Muscle of leg (tissue), 11 donors: ENCODE data around the gene TMPRSS7. TPM values are rescaled to one million over a fixed set of nuclear protein-coding genes. Genes with fewer than 3 reads are reported as not detected.
A peak's percentile ranks its signal among the peaks of the same experiment; 100 is the strongest.

Experiments
- DNase-seq: peaks from one replicate; pipeline ENCODE4 v3.0.0; 2013
- H3K27ac ChIP-seq: one replicate; pipeline ENCODE4 v1.5.1; 2013; ENCODE audit warnings: mild to moderate bottlenecking, low read length, control low read depth
- H3K27me3 ChIP-seq: one replicate; pipeline ENCODE4 v1.6.1; 2013; ENCODE audit warnings: low read length; ENCODE audit not compliant: control insufficient read depth, insufficient read depth
- H3K36me3 ChIP-seq: one replicate; pipeline ENCODE4 v1.6.1; 2013; ENCODE audit warnings: low read length; ENCODE audit not compliant: control insufficient read depth, insufficient read depth
- H3K4me1 ChIP-seq: one replicate; pipeline ENCODE4 v1.6.1; 2013; ENCODE audit warnings: low read length; ENCODE audit not compliant: control insufficient read depth, insufficient read depth
- H3K4me3 ChIP-seq: one replicate; pipeline ENCODE4 v1.5.1; 2013; ENCODE audit warnings: low read length, control low read depth
- H3K9me3 ChIP-seq: replicated peaks from 2 replicates; pipeline ENCODE4 v1.6.1; 2013; ENCODE audit warnings: low read depth, low read length; ENCODE audit not compliant: control insufficient read depth
- WGBS: methylation state at CpG from one replicate; pipeline ENCODE4 v1.1.5; 2013; ENCODE audit warnings: missing lambda C conversion rate; ENCODE audit not compliant: insufficient coverage; 5-methylcytosine and 5-hydroxymethylcytosine counted together
- polyA plus RNA-seq, 8 donors: library from polyadenylated mRNA; unstranded; fragments of 120-200 nt; gene quantifications; one replicate each; pipeline versions ENCODE4 v1.2.1 to v1.2.3, GENCODE V29; 2013; ENCODE audit warnings: inconsistent platforms in 1 of 8, low replicate concordance in 1 of 8; ENCODE audit not compliant: insufficient read length in 8 of 8, insufficient read depth in 1 of 8
- total RNA-seq: library from RNA; stranded (reverse); fragments of 120-200 nt; gene quantifications from one replicate; pipeline ENCODE4 v1.2.4, GENCODE V29; 2013

TMPRSS7 gene
- total and polyA plus RNA-seq, 9 donors, result 0.09 TPM; not detected in 8

DNA sequence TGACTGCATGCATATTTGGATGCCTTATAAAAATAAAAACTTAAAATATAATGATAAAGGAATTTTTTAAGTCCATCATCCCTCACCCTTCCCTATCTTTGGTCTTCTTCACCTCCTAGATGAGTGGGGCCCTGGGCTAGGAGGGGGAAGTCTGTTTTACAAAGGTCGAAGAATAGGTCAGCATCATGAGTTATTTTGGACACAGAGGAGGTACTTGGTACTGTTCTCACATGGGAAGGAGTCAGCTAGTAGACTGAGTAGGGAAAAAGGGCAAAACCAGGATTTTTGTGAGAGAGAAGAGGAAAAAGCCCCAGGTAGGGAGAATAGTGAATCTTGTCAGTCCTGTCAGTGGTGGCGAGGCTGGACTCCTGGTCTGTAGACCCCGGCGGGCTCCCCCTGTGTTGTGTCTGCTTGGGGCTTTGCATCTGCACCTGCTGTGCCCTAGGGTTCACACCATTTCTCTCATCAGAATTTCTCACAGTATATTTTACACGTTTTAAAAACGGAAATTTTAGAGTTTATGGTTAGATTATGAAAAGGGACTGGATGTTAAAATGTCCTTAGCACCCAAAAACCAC lies 81.4 kb downstream of the TMPRSS7 start:
- 82% methylated on average over 1 of the region's 6 CpGs for WGBS
- Histone ChIP-seq H3K4me1 (peaks cover 24% of the 10 kb centered on the region), H3K36me3 (no peaks in the 10 kb centered on the region), H3K27ac (peak overlapping the region; percentile 71), H3K27me3 (no peaks in the 10 kb centered on the region), H3K4me3 (no peak overlapping the region), H3K9me3 (no peaks in the 10 kb centered on the region)
- no peak for DNase-seq

DNA sequence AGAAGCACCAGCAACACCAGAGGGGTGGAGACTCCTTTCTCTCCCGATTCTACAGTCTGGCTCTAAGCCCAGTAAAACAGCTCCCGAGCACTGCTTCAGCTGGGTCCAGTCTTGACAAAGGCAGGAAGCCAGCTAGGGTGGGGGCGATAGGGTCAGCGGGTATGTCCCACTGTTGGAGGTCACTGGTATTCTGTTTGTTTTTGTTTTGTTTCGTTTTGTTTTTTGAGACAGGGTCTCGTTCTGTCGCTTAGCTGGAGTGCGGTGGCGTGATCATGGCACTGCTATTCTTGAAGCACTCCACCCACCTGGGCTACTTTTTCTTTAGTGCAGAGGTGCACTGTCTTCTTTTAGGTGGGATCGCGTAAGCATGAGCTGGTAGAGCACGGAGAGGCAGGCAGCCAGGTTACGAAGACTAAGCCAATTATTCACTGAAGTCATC lies 82.2 kb downstream of the TMPRSS7 start:
- H3K27ac ChIP-seq, result no peak overlapping the region
- H3K4me3 ChIP-seq, result no peak overlapping the region
- 25% methylated on average over 2 of the region's 13 CpGs for WGBS
- no peaks in the 10 kb centered on the region for H3K36me3 ChIP-seq
- H3K4me1 ChIP-seq, result peaks cover 24% of the 10 kb centered on the region
- no peaks in the 10 kb centered on the region for H3K27me3 ChIP-seq
- H3K9me3 ChIP-seq, result no peaks in the 10 kb centered on the region
- no peak for DNase-seq

DNA sequence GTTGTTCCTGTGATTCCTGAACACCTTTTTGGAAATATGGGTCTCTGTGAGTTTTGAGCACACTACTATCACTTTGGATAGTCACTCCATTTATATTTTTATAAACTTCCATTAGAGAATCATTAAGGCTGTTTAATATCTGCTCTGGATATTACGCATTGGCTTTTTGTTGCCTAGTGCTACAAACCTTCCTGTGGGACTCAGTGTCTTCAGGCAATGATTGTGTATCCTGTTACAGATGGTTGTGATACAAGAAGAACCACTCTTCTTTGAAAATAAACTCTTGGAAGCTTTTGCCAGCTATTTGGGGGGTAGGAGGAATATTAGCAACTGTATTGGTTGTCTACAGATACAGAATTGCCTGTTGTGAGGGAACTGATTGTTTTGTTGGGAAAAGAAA lies 82.9 kb downstream of the TMPRSS7 start:
- Histone ChIP-seq H3K4me3 (no peak overlapping the region), H3K4me1 (peaks cover 24% of the 10 kb centered on the region), H3K9me3 (no peaks in the 10 kb centered on the region), H3K36me3 (no peaks in the 10 kb centered on the region), H3K27ac (no peak overlapping the region), H3K27me3 (no peaks in the 10 kb centered on the region)
- no peak for DNase-seq
- WGBS, result no CpG with 5 or more reads among the region's 1 CpG

DNA sequence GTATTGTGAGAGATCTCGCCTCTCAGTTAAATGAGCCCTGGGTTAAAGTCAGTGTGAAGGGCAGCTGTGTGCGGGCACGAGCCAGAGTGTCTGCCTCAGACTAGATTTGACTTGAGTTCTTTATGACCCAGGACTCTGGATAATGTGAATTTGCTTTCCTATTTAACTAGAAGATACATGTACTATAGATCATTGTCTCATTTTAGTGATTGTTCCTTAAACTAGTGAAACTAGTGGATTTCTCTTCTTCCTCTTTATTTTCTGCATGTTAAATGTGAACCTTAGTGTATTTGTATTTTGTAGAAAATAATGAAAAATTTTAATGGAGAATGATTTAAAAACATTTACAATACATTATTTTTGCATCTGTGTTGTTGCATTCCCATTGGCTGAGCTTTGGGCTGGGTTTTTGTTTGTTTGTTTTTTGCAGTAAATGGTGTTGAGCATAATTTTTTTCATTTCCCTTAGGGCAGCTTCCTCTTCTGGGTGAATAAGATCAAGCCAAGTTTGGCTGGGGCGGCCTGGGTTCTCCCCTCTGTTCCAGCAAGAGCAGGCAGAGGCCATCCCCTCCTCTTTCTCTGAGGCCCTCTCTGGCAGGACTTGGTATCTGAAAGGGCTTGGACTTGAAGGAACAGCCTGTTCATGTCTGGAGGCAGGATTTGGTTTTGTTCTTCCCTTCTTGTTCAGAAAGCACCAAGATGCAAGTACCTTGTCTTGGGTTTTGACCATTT lies 83.5 kb downstream of the TMPRSS7 start:
- WGBS, result no CpG with 5 or more reads among the region's 4 CpGs
- Histone ChIP-seq H3K4me3 (no peak overlapping the region), H3K27me3 (no peaks in the 10 kb centered on the region), H3K9me3 (no peaks in the 10 kb centered on the region), H3K4me1 (peaks cover 24% of the 10 kb centered on the region), H3K36me3 (no peaks in the 10 kb centered on the region), H3K27ac (no peak overlapping the region)
- no peak for DNase-seq

DNA sequence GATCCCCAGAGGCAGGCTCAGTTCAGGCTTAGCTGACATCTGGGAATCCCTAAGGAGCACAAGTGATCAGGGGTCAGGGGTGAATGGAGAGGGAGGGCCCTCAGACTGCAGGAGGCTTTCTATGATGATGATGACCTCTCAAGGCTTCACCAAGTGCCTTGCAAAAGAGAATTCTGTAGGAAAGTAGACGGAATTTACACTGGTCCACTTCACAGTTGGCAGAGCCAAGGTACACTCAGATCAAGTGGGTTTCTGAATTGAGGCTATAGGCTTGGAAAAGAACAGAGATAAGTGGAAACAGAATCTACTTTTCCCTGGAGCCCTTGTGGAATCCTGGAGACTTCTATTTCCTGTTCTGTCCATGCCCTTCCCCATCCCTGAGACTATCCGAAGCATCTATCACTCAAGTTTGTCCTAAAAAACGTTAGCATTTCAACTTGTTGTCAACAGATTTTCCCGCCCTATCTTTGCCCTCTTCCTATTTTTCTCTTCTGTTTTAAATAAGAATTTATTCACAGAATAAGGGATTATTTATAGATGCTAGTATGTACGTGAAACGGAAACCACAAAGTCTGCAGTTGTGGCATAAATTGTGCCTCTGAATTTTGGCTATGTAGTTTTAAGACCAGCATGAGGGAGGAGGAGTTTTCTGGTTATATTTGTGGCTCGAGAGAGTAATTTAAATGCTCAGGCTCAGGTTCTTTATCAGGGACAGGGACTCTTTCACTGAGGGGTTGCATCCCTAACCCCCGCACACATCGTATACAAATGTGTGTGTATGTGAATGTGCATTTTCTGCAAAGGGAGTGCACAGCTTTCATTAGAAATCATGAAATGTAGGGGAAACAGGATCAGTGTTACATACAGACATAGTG lies 85.7 kb downstream of the TMPRSS7 start:
- no peaks in the 10 kb centered on the region for H3K36me3 ChIP-seq
- WGBS, result 52% methylated on average over 6 of the region's 9 CpGs
- H3K27ac ChIP-seq, result no peak overlapping the region
- no peak overlapping the region for H3K4me3 ChIP-seq
- no peak for DNase-seq
- H3K9me3 ChIP-seq, result no peaks in the 10 kb centered on the region
- H3K27me3 ChIP-seq, result no peaks in the 10 kb centered on the region
- peaks cover 16% of the 10 kb centered on the region for H3K4me1 ChIP-seq

DNA sequence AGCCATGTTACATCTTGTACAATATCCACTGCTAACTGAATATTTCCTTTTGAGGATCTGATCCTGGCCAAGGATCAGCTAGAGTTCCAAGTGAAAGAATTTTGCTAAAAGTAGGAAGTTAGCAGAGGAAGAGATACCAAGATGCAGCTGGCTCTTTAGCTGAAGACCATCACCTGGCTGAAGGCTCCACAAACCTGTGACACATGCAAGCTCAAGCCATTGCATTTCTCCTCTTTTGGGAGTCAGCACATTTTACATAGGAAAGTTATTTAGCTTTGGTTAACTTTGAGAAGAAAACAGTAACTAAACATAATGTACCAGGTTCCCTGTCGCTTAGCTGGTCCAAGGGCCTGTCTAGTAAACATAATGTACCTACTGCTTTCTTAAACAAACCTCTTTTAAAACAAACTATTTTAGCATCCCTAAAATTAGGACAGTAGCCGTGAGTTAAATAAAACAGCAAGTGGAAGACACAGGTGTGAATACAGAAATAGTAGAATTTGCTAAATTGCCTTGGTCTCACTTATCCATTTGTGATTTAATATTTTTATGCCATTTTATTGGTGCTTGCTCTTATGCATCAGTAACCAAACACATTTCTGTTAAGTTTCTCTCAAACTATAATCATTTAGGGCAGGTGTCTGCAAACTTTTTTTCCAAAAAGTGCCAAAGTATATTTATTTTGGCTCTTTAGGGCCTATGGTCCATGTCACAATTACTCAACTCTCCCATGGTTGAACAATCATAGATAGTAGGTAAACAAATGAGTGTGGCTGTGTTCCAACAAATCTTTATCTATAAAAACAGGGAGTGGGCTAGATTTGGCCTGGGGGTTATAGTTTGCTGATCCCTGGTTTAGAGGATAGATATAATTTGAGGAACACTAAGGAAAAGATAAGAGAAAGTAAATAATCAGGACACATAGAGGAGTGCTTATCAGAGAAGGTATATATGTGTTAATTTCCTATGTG lies 87.3 kb downstream of the TMPRSS7 start:
- no peaks in the 10 kb centered on the region for H3K27me3 ChIP-seq
- H3K4me1 ChIP-seq, result peaks cover 15% of the 10 kb centered on the region
- DNase-seq, result no peak
- H3K27ac ChIP-seq, result no peak overlapping the region
- H3K4me3 ChIP-seq, result no peak overlapping the region
- no peaks in the 10 kb centered on the region for H3K9me3 ChIP-seq
- H3K36me3 ChIP-seq, result no peaks in the 10 kb centered on the region
- no CpG with 5 or more reads among the region's 2 CpGs for WGBS

DNA sequence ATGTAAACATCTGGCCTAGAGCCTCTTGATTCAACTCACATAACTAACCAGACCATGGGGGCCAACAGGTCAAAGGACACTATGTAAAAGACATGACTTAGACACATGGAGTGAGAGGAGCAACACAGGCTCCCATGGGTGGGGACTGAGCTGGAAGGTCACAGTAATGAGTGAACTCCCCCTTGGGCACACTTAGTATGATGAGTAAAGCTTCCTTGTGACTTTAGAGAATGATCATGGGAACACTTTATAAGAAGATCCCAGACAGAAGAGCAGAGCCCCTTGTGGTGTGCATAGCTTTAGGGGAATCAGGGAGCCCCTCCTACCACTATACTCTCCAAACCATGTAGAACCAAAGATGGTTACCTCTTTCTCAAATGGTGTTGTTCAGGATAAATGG lies 88.3 kb downstream of the TMPRSS7 start:
- H3K4me1 ChIP-seq, result peaks cover 16% of the 10 kb centered on the region
- DNase-seq, result no peak
- H3K9me3 ChIP-seq, result no peaks in the 10 kb centered on the region
- no peak overlapping the region for H3K4me3 ChIP-seq
- no peaks in the 10 kb centered on the region for H3K36me3 ChIP-seq
- H3K27ac ChIP-seq, result no peak overlapping the region
- no peaks in the 10 kb centered on the region for H3K27me3 ChIP-seq

DNA sequence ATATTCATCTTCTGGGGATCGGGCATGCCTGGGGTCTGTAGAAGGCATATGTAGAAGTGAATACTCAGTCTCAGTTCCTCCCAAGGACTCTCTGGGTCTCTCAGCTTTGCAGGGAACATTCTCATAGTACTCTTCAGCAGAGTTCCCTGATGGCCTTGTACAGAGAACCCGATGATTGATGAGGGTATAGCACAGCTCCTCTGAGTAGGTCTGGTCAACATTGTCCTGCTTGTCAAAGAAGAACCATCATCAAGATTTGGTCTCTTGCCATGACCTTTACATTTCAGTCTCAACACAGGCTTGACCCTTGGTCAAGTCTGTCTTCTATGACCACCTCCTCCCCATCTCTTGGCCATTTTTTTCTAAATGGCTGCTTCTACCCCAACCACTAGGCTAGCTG lies 89.0 kb downstream of the TMPRSS7 start:
- Histone ChIP-seq H3K4me1 (peaks cover 17% of the 10 kb centered on the region), H3K27me3 (no peaks in the 10 kb centered on the region), H3K9me3 (no peaks in the 10 kb centered on the region), H3K27ac (no peak overlapping the region), H3K36me3 (no peaks in the 10 kb centered on the region), H3K4me3 (no peak overlapping the region)
- 100% methylated on average over 2 of the region's 2 CpGs for WGBS
- no peak for DNase-seq

DNA sequence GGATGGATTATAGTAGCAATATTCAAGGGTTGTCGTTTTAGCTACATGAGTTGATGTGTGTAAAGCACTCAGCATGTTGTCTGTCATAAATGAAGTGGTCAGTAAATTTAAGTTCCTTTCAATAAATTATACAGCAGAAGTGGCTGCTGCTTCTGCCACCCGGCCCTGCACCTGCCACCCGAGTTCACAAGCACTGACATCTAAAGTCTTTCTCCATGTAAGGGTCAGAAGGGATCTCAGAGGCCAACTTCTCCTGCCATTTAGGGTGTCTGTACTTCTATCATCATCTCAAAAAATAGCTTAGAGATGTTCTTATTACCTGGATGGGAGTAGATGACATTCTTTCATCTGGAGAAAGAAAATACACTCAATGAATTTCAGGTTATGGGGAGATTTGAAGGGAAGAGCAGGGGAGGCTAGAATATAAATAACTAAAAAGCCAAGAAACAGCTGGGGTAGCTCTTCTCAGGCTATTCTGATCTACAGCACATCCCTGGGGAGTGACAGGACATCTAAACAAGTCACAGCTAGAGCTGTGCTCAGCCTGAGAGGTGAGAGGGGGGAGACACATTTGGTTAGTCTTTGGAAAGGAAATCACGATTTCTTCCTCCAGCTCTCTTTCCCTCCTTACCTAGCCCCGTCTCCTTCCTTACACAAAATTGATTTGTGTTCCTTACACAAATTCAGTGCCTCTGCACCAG lies 90.5 kb downstream of the TMPRSS7 start:
- Histone ChIP-seq H3K27me3 (no peaks in the 10 kb centered on the region), H3K36me3 (no peaks in the 10 kb centered on the region), H3K9me3 (no peaks in the 10 kb centered on the region), H3K27ac (peak overlapping the region; percentile 29), H3K4me3 (no peak overlapping the region), H3K4me1 (peaks cover 12% of the 10 kb centered on the region)
- 71% methylated on average over 1 of the region's 5 CpGs for WGBS
- DNase-seq, result peak; percentile 32
